ENCODE data around the gene COX19.

The COX19 gene

GRCh38 chr7:934469-935163, 40.7 kb downstream of the COX19 start:
- H3K27ac ChIP-seq (ENCODE audit: insufficient read depth in 1 of 2, low read depth in 1 of 2, low read length in 2 of 2, poor library complexity in 1 of 2, severe bottlenecking in 2 of 2), result no peak overlapping the region
- ChIA-PET POLR2A (no interaction called here), CTCF (no interaction called here)
- 94% methylated on average over 32 of the region's 34 CpGs for WGBS (ENCODE audit: insufficient coverage)
- no peak overlapping the region for H3K4me3 ChIP-seq (ENCODE audit: control insufficient read depth in 1 of 7, extremely low read depth in 1 of 7, insufficient read depth in 4 of 7, low read depth in 2 of 7, low read length in 6 of 7)
- peaks cover 0 to 2% (median 0%) of the 10 kb centered on the region in 4 experiments for H3K4me1 ChIP-seq (ENCODE audit: control extremely low read depth in 1 of 4, control insufficient read depth in 4 of 4, insufficient read depth in 4 of 4, low read length in 3 of 4)
- no peaks in the 10 kb centered on the region for H3K9me3 ChIP-seq (ENCODE audit: control extremely low read depth in 1 of 5, control insufficient read depth in 4 of 5, insufficient read depth in 2 of 5, low read depth in 1 of 5, low read length in 4 of 5)
- H3K36me3 ChIP-seq (ENCODE audit: control insufficient read depth in 4 of 4, insufficient read depth in 4 of 4, low read length in 3 of 4), result peaks cover 0 to 7% (median 0%) of the 10 kb centered on the region in 4 experiments
- DNase-seq, result no peak
- no peaks in the 10 kb centered on the region for H3K27me3 ChIP-seq (replicated peaks in 2 of 5; ENCODE audit: control insufficient read depth in 4 of 5, insufficient read depth in 5 of 5, low read length in 4 of 5)

GRCh38 chr7:932651-932975, 42.7 kb downstream of the COX19 start:
- peaks cover 0 to 21% (median 14%) of the 10 kb centered on the region in 4 experiments for H3K4me1 ChIP-seq (ENCODE audit: control extremely low read depth in 1 of 4, control insufficient read depth in 4 of 4, insufficient read depth in 4 of 4, low read length in 3 of 4)
- 96% methylated on average over 9 of the region's 11 CpGs for WGBS (ENCODE audit: insufficient coverage)
- H3K36me3 ChIP-seq (ENCODE audit: control insufficient read depth in 4 of 4, insufficient read depth in 4 of 4, low read length in 3 of 4), result peaks cover 0 to 7% (median 0%) of the 10 kb centered on the region in 4 experiments
- ChIA-PET CTCF (no interaction called here), POLR2A (no interaction called here)
- H3K9me3 ChIP-seq (ENCODE audit: control extremely low read depth in 1 of 5, control insufficient read depth in 4 of 5, insufficient read depth in 2 of 5, low read depth in 1 of 5, low read length in 4 of 5), result no peaks in the 10 kb centered on the region
- H3K27ac ChIP-seq (ENCODE audit: insufficient read depth in 1 of 2, low read depth in 1 of 2, low read length in 2 of 2, poor library complexity in 1 of 2, severe bottlenecking in 2 of 2), result no peak overlapping the region
- no peak for DNase-seq
- H3K4me3 ChIP-seq (ENCODE audit: control insufficient read depth in 1 of 7, extremely low read depth in 1 of 7, insufficient read depth in 4 of 7, low read depth in 2 of 7, low read length in 6 of 7), result no peak overlapping the region
- no peaks in the 10 kb centered on the region for H3K27me3 ChIP-seq (replicated peaks in 2 of 5; ENCODE audit: control insufficient read depth in 4 of 5, insufficient read depth in 5 of 5, low read length in 4 of 5)

- H3K27me3 ChIP-seq (replicated peaks in 2 of 5; ENCODE audit: control insufficient read depth in 4 of 5, insufficient read depth in 5 of 5, low read length in 4 of 5), result no peaks in the 10 kb centered on the region
- peaks cover 0 to 27% (median 14%) of the 10 kb centered on the region in 4 experiments for H3K4me1 ChIP-seq (ENCODE audit: control extremely low read depth in 1 of 4, control insufficient read depth in 4 of 4, insufficient read depth in 4 of 4, low read length in 3 of 4)
- H3K27ac ChIP-seq (ENCODE audit: insufficient read depth in 1 of 2, low read depth in 1 of 2, low read length in 2 of 2, poor library complexity in 1 of 2, severe bottlenecking in 2 of 2), result no peak overlapping the region
- H3K4me3 ChIP-seq (ENCODE audit: control insufficient read depth in 1 of 7, extremely low read depth in 1 of 7, insufficient read depth in 4 of 7, low read depth in 2 of 7, low read length in 6 of 7), result no peak overlapping the region
- DNase-seq, result no peak
- ChIA-PET POLR2A (no interaction called here), CTCF (interaction anchor here (1.1 kb wide), 1 partner anchor 15 kb away, joined by 3 read pairs; no protein-coding TSS in a partner anchor)
- no peaks in the 10 kb centered on the region for H3K9me3 ChIP-seq (ENCODE audit: control extremely low read depth in 1 of 5, control insufficient read depth in 4 of 5, insufficient read depth in 2 of 5, low read depth in 1 of 5, low read length in 4 of 5)
- H3K36me3 ChIP-seq (ENCODE audit: control insufficient read depth in 4 of 4, insufficient read depth in 4 of 4, low read length in 3 of 4), result peaks cover 0 to 7% (median 0%) of the 10 kb centered on the region in 4 experiments
- 98% methylated on average over 20 of the region's 21 CpGs for WGBS (ENCODE audit: insufficient coverage)
Observed at GRCh38 chr7:931871-932650, 43.3 kb downstream of the COX19 start.

GRCh38 chr7:930975-931758, 44.2 kb downstream of the COX19 start:
- H3K4me1 ChIP-seq (ENCODE audit: control extremely low read depth in 1 of 4, control insufficient read depth in 4 of 4, insufficient read depth in 4 of 4, low read length in 3 of 4), result peaks cover 0 to 33% (median 14%) of the 10 kb centered on the region in 4 experiments
- no peaks in the 10 kb centered on the region for H3K27me3 ChIP-seq (replicated peaks in 2 of 5; ENCODE audit: control insufficient read depth in 4 of 5, insufficient read depth in 5 of 5, low read length in 4 of 5)
- H3K4me3 ChIP-seq (ENCODE audit: control insufficient read depth in 1 of 7, extremely low read depth in 1 of 7, insufficient read depth in 4 of 7, low read depth in 2 of 7, low read length in 6 of 7), result no peak overlapping the region
- no peaks in the 10 kb centered on the region for H3K9me3 ChIP-seq (ENCODE audit: control extremely low read depth in 1 of 5, control insufficient read depth in 4 of 5, insufficient read depth in 2 of 5, low read depth in 1 of 5, low read length in 4 of 5)
- no peak for DNase-seq
- H3K27ac ChIP-seq (ENCODE audit: insufficient read depth in 1 of 2, low read depth in 1 of 2, low read length in 2 of 2, poor library complexity in 1 of 2, severe bottlenecking in 2 of 2), result no peak overlapping the region
- peaks cover 0 to 7% (median 0%) of the 10 kb centered on the region in 4 experiments for H3K36me3 ChIP-seq (ENCODE audit: control insufficient read depth in 4 of 4, insufficient read depth in 4 of 4, low read length in 3 of 4)
- WGBS (ENCODE audit: insufficient coverage), result 90% methylated on average over 20 of the region's 29 CpGs
- ChIA-PET POLR2A (interaction anchor here (0.6 kb wide), 1 partner anchor 1500 kb away, joined by 4 read pairs; no protein-coding TSS in a partner anchor), CTCF (interaction anchor here (0.6 to 1.1 kb wide), 2 partner anchors 16 to 255 kb away, joined by 3 read pairs; no protein-coding TSS in a partner anchor)

GRCh38 chr7:929311-929711, 46.0 kb downstream of the COX19 start:
- CTCF ChIA-PET, result interaction anchor here (1.2 to 4.3 kb wide), 4 partner anchors 16 to 56 kb away, joined by 3 to 29 read pairs (median 4); no protein-coding TSS in a partner anchor
- H3K27ac ChIP-seq (ENCODE audit: insufficient read depth in 1 of 2, low read depth in 1 of 2, low read length in 2 of 2, poor library complexity in 1 of 2, severe bottlenecking in 2 of 2), result peak overlapping the region; percentile 66 to 87
- H3K4me1 ChIP-seq (ENCODE audit: control extremely low read depth in 1 of 4, control insufficient read depth in 4 of 4, insufficient read depth in 4 of 4, low read length in 3 of 4), result peaks cover 0 to 49% (median 29%) of the 10 kb centered on the region in 4 experiments
- peaks cover 0 to 6% (median 0%) of the 10 kb centered on the region in 4 experiments for H3K36me3 ChIP-seq (ENCODE audit: control insufficient read depth in 4 of 4, insufficient read depth in 4 of 4, low read length in 3 of 4)
- H3K4me3 ChIP-seq (ENCODE audit: control insufficient read depth in 1 of 7, extremely low read depth in 1 of 7, insufficient read depth in 4 of 7, low read depth in 2 of 7, low read length in 6 of 7), result no peak overlapping the region
- H3K27me3 ChIP-seq (replicated peaks in 2 of 5; ENCODE audit: control insufficient read depth in 4 of 5, insufficient read depth in 5 of 5, low read length in 4 of 5), result no peaks in the 10 kb centered on the region
- no peaks in the 10 kb centered on the region for H3K9me3 ChIP-seq (ENCODE audit: control extremely low read depth in 1 of 5, control insufficient read depth in 4 of 5, insufficient read depth in 2 of 5, low read depth in 1 of 5, low read length in 4 of 5)
- 98% methylated on average over 6 of the region's 14 CpGs for whole genome bisulfite sequencing (ENCODE audit: insufficient coverage)
- DNase-seq, result peak in 1 of 3 donors; percentile 19
- POLR2A ChIA-PET, result interaction anchor here (1.2 kb wide), 1 partner anchor 46 kb away, joined by 4 read pairs; no protein-coding TSS in a partner anchor

- POLR2A ChIA-PET, result no interaction called here
- Histone ChIP-seq H3K4me3 (ENCODE audit: control insufficient read depth in 1 of 7, extremely low read depth in 1 of 7, insufficient read depth in 4 of 7, low read depth in 2 of 7, low read length in 6 of 7) (no peak overlapping the region), H3K9me3 (ENCODE audit: control extremely low read depth in 1 of 5, control insufficient read depth in 4 of 5, insufficient read depth in 2 of 5, low read depth in 1 of 5, low read length in 4 of 5) (no peaks in the 10 kb centered on the region), H3K36me3 (ENCODE audit: control insufficient read depth in 4 of 4, insufficient read depth in 4 of 4, low read length in 3 of 4) (no peaks in the 10 kb centered on the region), H3K27ac (ENCODE audit: insufficient read depth in 1 of 2, low read depth in 1 of 2, low read length in 2 of 2, poor library complexity in 1 of 2, severe bottlenecking in 2 of 2) (no peak overlapping the region), H3K27me3 (replicated peaks in 2 of 5; ENCODE audit: control insufficient read depth in 4 of 5, insufficient read depth in 5 of 5, low read length in 4 of 5) (no peaks in the 10 kb centered on the region), H3K4me1 (ENCODE audit: control extremely low read depth in 1 of 4, control insufficient read depth in 4 of 4, insufficient read depth in 4 of 4, low read length in 3 of 4) (peaks cover 0 to 66% (median 48%) of the 10 kb centered on the region in 4 experiments)
- 87% methylated on average over 21 of the region's 21 CpGs for WGBS (ENCODE audit: insufficient coverage)
- DNase-seq, result no peak
- CTCF ChIA-PET, result interaction anchor here (1.2 to 4.3 kb wide), 2 partner anchors 14 to 18 kb away, joined by 6 to 29 read pairs; no protein-coding TSS in a partner anchor
Observed at GRCh38 chr7:927031-927671, 48.2 kb downstream of the COX19 start.

Data from common myeloid progenitor, CD34-positive (primary cell).